AG09319 (cell line): ENCODE results near the gene DDX6.

Source experiments
- DNase-seq: peaks from one replicate; pipeline ENCODE4 v3.0.0-alpha.2; 2010; ENCODE audit warnings: low read depth; ENCODE audit errors: extremely low read depth
- TF ChIP-seq, protein P1 (sequence below): IDR thresholded peaks from 2 replicates; pipeline ENCODE4 v1.5.1; 2011; ENCODE audit warnings: low read depth, mild to moderate bottlenecking, inconsistent platforms, low read length, moderate library complexity

The DDX6 gene

GRCh38 chr11:118705791-118706545 lies 85.0 kb downstream of the DDX6 start:
- DNase-seq = no peak

GRCh38 chr11:118705111-118705741 lies 85.7 kb downstream of the DDX6 start:
- DNase-seq = no peak
- TF ChIP-seq, protein P1, sequence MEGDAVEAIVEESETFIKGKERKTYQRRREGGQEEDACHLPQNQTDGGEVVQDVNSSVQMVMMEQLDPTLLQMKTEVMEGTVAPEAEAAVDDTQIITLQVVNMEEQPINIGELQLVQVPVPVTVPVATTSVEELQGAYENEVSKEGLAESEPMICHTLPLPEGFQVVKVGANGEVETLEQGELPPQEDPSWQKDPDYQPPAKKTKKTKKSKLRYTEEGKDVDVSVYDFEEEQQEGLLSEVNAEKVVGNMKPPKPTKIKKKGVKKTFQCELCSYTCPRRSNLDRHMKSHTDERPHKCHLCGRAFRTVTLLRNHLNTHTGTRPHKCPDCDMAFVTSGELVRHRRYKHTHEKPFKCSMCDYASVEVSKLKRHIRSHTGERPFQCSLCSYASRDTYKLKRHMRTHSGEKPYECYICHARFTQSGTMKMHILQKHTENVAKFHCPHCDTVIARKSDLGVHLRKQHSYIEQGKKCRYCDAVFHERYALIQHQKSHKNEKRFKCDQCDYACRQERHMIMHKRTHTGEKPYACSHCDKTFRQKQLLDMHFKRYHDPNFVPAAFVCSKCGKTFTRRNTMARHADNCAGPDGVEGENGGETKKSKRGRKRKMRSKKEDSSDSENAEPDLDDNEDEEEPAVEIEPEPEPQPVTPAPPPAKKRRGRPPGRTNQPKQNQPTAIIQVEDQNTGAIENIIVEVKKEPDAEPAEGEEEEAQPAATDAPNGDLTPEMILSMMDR = no peak

More at GRCh38 chr11:118705791-118706545, 85.0 kb downstream of the DDX6 start:
- TF ChIP-seq, protein P1 = no peak

DNA sequence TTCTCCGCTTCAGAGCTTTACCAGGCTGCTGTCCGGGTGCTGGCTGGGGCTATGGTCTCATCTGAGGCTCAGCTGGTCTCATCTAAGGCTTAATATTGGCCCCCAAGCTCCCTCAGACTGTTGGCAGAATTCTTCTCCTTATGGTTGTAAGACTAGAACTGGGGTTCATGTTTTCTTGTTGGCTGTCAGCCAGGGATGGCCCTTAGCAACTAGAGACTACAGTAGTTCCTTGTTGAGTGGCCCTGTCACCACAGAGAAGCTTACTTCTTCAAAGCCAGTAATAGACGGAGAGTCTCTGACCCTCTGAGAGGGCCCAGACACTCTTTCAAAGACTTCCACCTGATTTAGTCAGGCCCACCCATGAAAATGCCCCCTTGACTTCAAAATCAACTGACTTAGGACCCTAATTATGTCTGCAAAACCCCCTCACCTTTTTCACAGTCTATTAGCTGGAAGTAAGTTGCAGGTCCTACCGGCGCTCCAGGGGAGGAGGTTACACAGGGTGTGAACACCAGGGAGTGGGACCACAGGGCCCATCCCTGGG lies 87.3 kb downstream of the DDX6 start:
- DNase-seq = no peak
- TF ChIP-seq, protein P1 = no peak

GRCh38 chr11:118699506-118700220 lies 91.3 kb downstream of the DDX6 start:
- DNase-seq = no peak
- TF ChIP-seq, protein P1 = no peak
